Naive thymus-derived CD4-positive, alpha-beta T cell (primary cell): ENCODE data around the gene HAGH. TPM values are rescaled to one million over a fixed set of nuclear protein-coding genes. Genes with fewer than 3 reads are reported as not detected.

Source experiments
- ATAC-seq: fragments of 150-1000 bp; cut with Tn5 transposase; 2 replicates; pipeline ENCODE4 v1.10.0; 2021; ENCODE audit warnings: mild to moderate bottlenecking, moderate library complexity
- CTCF ChIA-PET: fragments of 350-600 bp; sonication (Branson Sonifier 250); formaldehyde crosslinking; loops from one replicate; lab custom pipeline; 2021; ENCODE audit warnings: antibody characterized with exemption; lab: Charles Lee
- POLR2A ChIA-PET: fragments of 350-600 bp; sonication (Branson Sonifier 250); formaldehyde crosslinking; loops from one replicate; lab custom pipeline; 2021; ENCODE audit warnings: antibody characterized with exemption, inconsistent platforms; lab: Charles Lee
- DNase-seq, 9 donors: peaks; one replicate each; pipeline versions ENCODE4 v3.0.0 to v3.0.0-alpha.2; 2020 to 2022; ENCODE audit warnings: mixed read lengths in 1 of 9
- H3K27ac ChIP-seq: one replicate; pipeline ENCODE4 v1.7.0; 2013; ENCODE audit warnings: mild to moderate bottlenecking, low read depth, low read length, moderate library complexity
- H3K27me3 ChIP-seq, 2 donors: one replicate each; pipeline ENCODE4 v1.7.0; 2013; ENCODE audit warnings: low read length in 2 of 2, mild to moderate bottlenecking in 2 of 2, moderate library complexity in 2 of 2; ENCODE audit not compliant: control insufficient read depth in 2 of 2, insufficient read depth in 2 of 2
- H3K36me3 ChIP-seq, 3 experiments: 1 replicate in 2 of 3; 2 replicates in 1 of 3; pipeline ENCODE4 v1.7.0; 2013; ENCODE audit warnings: low read length in 3 of 3, mild to moderate bottlenecking in 3 of 3, moderate library complexity in 1 of 3; ENCODE audit not compliant: insufficient read depth in 3 of 3, control insufficient read depth in 2 of 3
- H3K4me1 ChIP-seq, 2 donors: one replicate each; pipeline ENCODE4 v1.7.0; 2013; ENCODE audit warnings: low read length in 2 of 2, mild to moderate bottlenecking in 2 of 2, moderate library complexity in 1 of 2; ENCODE audit not compliant: control insufficient read depth in 2 of 2, insufficient read depth in 2 of 2
- H3K4me3 ChIP-seq: 2 replicates; pipeline ENCODE4 v1.7.0; 2013; ENCODE audit warnings: mild to moderate bottlenecking, low read length
- H3K9me3 ChIP-seq, 3 experiments: 1 replicate in 2 of 3; 2 replicates in 1 of 3; pipeline ENCODE4 v1.7.0; 2013; ENCODE audit warnings: low read length in 3 of 3; ENCODE audit not compliant: control insufficient read depth in 2 of 3
- H3K27ac Mint-ChIP-seq, 9 donors: one replicate each; pipeline ENCODE4 v1.8.0; 2020 to 2022; ENCODE audit warnings: mixed read lengths in 9 of 9, mild to moderate bottlenecking in 8 of 9, moderate library complexity in 5 of 9, inconsistent platforms in 2 of 9
- H3K27me3 Mint-ChIP-seq, 5 donors: one replicate each; pipeline ENCODE4 v1.8.0; 2021 to 2022; ENCODE audit warnings: mixed read lengths in 5 of 5, mild to moderate bottlenecking in 1 of 5
- H3K36me3 Mint-ChIP-seq, 5 donors: one replicate each; pipeline ENCODE4 v1.8.0; 2020 to 2022; ENCODE audit warnings: mixed read lengths in 5 of 5, mild to moderate bottlenecking in 3 of 5, inconsistent platforms in 1 of 5
- H3K4me1 Mint-ChIP-seq, 7 donors: one replicate each; pipeline ENCODE4 v1.8.0; 2020 to 2022; ENCODE audit warnings: mixed read lengths in 7 of 7, mild to moderate bottlenecking in 3 of 7, inconsistent platforms in 1 of 7
- H3K4me3 Mint-ChIP-seq, 10 donors: one replicate each; pipeline ENCODE4 v1.8.0; 2020 to 2022; ENCODE audit warnings: mild to moderate bottlenecking in 10 of 10, mixed read lengths in 10 of 10, moderate library complexity in 6 of 10, inconsistent platforms in 2 of 10
- H3K9me3 Mint-ChIP-seq, 11 donors: one replicate each; pipeline ENCODE4 v1.8.0; 2020 to 2022; ENCODE audit warnings: mixed read lengths in 11 of 11, mild to moderate bottlenecking in 4 of 11, inconsistent platforms in 1 of 11, moderate library complexity in 1 of 11
- intact Hi-C, 2 donors: fragments of 100-400 bp; cut with micrococcal nuclease; formaldehyde crosslinking; loops; one replicate each; pipeline ENCODE4 v1.15.1; 2023
- polyA plus RNA-seq, 2 donors: library from polyadenylated mRNA; unstranded; fragments of 300-500 nt; fragmentation: Illumina TruSeq; gene quantifications; one replicate each; pipeline ENCODE4 v1.2.3, GENCODE V29; 2021
- total RNA-seq, 6 experiments: library from RNA in 5 of 6; stranded (reverse) in 5 of 6; gene quantifications; 1 replicate in 5 of 6; 2 replicates in 1 of 6; pipeline ENCODE4 v1.2.3 and lab custom pipeline; 2021 to 2026

The HAGH gene
- total and polyA plus RNA-seq, 7 experiments from 2014 or later: 39.4 to 72.9 (median 48.9) TPM

- intact Hi-C loops: no loop called here
- H3K27ac ChIP-seq: no peak overlapping the region
- ATAC-seq: no peak
These were observed 5.7 kb downstream of the HAGH start for GRCh38 chr16:1820946-1821290.

DNA sequence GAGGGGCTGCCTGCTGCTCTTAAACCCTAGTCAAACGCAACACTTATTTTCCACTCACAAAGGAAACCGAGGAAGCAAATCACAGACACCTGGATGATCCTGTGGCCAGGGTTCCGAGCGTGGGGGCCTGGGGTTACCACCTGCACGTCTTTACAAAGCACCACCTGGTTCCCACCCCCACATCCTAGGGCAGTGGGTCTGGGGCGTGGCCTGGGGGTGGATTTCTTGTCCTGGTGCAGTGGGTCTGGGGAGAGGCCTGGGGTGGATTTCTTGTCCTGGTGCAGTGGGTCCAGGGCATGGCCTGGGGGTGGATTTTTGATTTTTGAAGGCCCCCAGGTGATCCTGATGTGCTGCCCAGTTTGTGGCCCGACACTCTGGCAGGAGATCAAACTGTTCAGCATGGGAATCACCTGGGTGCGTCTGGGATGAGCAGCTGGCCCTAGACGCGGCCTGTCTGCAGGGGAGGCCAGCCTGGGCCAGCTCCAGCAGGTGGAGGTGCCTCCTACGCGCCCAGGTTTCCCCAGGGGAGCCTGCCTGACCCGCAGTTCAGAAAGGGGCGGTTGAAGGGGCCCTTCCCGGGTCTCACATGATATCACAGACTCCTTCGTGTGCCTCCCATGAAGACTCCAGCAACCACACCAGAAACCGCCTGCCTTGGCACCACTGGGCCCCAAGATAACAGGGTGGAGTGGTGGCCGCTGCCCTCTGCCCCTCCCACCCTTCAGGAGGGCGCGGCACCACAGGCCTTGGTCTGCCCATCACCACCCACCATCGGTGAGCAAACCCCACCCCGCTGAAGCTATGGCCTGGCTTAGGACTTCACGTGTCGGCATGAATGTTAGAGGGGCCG lies 6.3 kb downstream of the HAGH start:
- peaks cover 6 to 16% of the 10 kb centered on the region in 2 donors for H3K4me1 ChIP-seq
- H3K27ac ChIP-seq: no peak overlapping the region
- H3K27me3 ChIP-seq: no peaks in the 10 kb centered on the region
- H3K4me3 ChIP-seq: no peak overlapping the region
- ChIA-PET CTCF (interaction anchor here (0.6 kb wide), 1 partner anchor 464 kb away, joined by 3 read pairs; no protein-coding TSS in a partner anchor), POLR2A (interaction anchor here (0.5 to 0.6 kb wide), 2 partner anchors 81 to 151 kb away, joined by 3 read pairs; partner anchors contain the start of gene TBL3)
- intact Hi-C loops: no loop called here
- DNase-seq: no peak
- Mint-ChIP-seq H3K4me1 (peaks cover 8 to 19% (median 14%) of the 10 kb centered on the region in 7 donors), H3K9me3 (no peaks in the 10 kb centered on the region), H3K36me3 (peaks cover 0 to 11% (median 2%) of the 10 kb centered on the region in 5 donors), H3K27me3 (no peaks in the 10 kb centered on the region), H3K4me3 (no peak overlapping the region), H3K27ac (peak overlapping the region in 2 of 9 donors; percentile 36 to 54)
- no peaks in the 10 kb centered on the region for H3K9me3 ChIP-seq
- H3K36me3 ChIP-seq: peaks cover 6 to 79% (median 19%) of the 10 kb centered on the region in 3 experiments
- no peak for ATAC-seq

More at GRCh38 chr16:1820946-1821290, 5.7 kb downstream of the HAGH start:
- Histone ChIP-seq H3K4me1 (peaks cover 11 to 18% of the 10 kb centered on the region in 2 donors), H3K36me3 (peaks cover 3 to 75% (median 19%) of the 10 kb centered on the region in 3 experiments), H3K27me3 (no peaks in the 10 kb centered on the region), H3K4me3 (no peak overlapping the region), H3K9me3 (no peaks in the 10 kb centered on the region)
- H3K4me3 Mint-ChIP-seq: no peak overlapping the region
- ChIA-PET CTCF (no interaction called here), POLR2A (interaction anchor here (0.6 kb wide), 1 partner anchor 82 kb away, joined by 3 read pairs; no protein-coding TSS in a partner anchor)
- peaks cover 0 to 8% (median 0%) of the 10 kb centered on the region in 5 donors for H3K36me3 Mint-ChIP-seq
- H3K9me3 Mint-ChIP-seq: no peaks in the 10 kb centered on the region
- no peaks in the 10 kb centered on the region for H3K27me3 Mint-ChIP-seq
- no peak for DNase-seq
- peaks cover 8 to 24% (median 19%) of the 10 kb centered on the region in 7 donors for H3K4me1 Mint-ChIP-seq
- H3K27ac Mint-ChIP-seq: no peak overlapping the region

DNA sequence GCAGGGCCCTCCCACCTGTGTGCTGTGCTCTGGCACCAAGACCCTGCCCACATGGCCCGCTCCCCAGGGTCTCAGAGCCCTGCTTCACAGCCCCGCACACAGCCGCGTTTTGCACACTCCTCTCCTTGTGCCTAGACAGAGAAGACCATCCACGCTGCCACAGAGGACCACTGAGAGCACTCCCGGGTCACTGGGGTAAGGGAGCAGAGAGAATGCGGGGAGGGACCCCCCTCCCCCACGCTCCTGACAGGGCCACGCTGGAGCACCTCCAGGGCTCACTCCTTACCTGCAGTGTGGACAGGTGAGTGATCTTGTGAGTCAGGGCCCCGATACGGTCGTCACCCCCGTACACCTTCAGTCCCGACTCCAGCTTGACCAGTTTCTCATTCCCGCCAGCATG lies 7.0 kb downstream of the HAGH start:
- H3K27me3 Mint-ChIP-seq: no peaks in the 10 kb centered on the region
- DNase-seq (no peak), ATAC-seq (no peak)
- no peaks in the 10 kb centered on the region for H3K27me3 ChIP-seq
- no peak overlapping the region for H3K4me3 Mint-ChIP-seq
- H3K4me3 ChIP-seq: no peak overlapping the region
- no peaks in the 10 kb centered on the region for H3K9me3 Mint-ChIP-seq
- intact Hi-C loops: no loop called here
- POLR2A ChIA-PET: no interaction called here
- H3K36me3 Mint-ChIP-seq: peaks cover 0 to 16% (median 5%) of the 10 kb centered on the region in 5 donors
- peak overlapping the region in 2 of 9 donors; percentile 36 to 71 for H3K27ac Mint-ChIP-seq
- H3K27ac ChIP-seq: no peak overlapping the region
- peaks cover 0 to 9% of the 10 kb centered on the region in 2 donors for H3K4me1 ChIP-seq
- peaks cover 8 to 82% (median 19%) of the 10 kb centered on the region in 3 experiments for H3K36me3 ChIP-seq
- H3K9me3 ChIP-seq: no peaks in the 10 kb centered on the region
- CTCF ChIA-PET: interaction anchor here (0.6 kb wide), 1 partner anchor 463 kb away, joined by 3 read pairs; no protein-coding TSS in a partner anchor
- peaks cover 4 to 19% (median 11%) of the 10 kb centered on the region in 7 donors for H3K4me1 Mint-ChIP-seq

DNA sequence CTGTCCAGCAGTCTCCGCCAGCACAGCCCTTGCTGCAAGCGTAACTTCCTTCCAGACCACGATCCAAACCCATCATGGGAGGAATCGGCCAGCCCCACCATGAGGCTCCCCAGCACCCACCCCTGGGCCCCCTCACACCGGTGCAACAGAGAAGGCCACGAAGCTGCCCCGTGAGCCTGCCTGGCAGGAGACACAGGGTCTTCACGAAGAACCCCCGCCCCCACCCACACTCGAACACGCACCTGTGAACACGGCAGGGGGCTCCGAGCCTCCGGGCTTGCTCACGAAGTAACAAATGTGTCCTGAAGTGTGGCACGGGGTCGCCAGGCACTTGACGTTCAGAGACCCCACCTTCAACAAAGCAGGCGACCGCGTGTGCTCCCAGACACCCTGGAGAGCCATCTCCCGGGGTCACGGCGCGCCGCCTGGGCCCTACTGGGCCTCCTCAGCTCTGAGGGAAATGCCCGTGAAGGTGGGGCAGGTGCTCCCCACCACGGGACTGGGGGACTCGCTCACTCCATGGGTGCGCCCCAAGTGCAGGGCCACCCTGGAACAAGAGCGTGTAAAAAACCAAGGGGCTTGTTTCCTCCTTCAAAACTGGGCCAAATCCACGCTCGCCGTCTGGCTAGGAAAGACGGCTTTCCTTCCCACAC lies 7.6 kb downstream of the HAGH start:
- H3K27ac ChIP-seq: no peak overlapping the region
- peaks cover 8 to 79% (median 19%) of the 10 kb centered on the region in 3 experiments for H3K36me3 ChIP-seq
- intact Hi-C loops: no loop called here

GRCh38 chr16:1818204-1818872 lies 8.3 kb downstream of the HAGH start:
- Histone ChIP-seq H3K27ac (no peak overlapping the region), H3K36me3 (peaks cover 8 to 86% (median 19%) of the 10 kb centered on the region in 3 experiments), H3K4me3 (no peak overlapping the region), H3K4me1 (no peaks in the 10 kb centered on the region), H3K9me3 (no peaks in the 10 kb centered on the region), H3K27me3 (no peaks in the 10 kb centered on the region)
- H3K4me1 Mint-ChIP-seq: peaks cover 2 to 10% (median 4%) of the 10 kb centered on the region in 7 donors
- peaks cover 0 to 16% (median 5%) of the 10 kb centered on the region in 5 donors for H3K36me3 Mint-ChIP-seq
- intact Hi-C loops: no loop called here
- no peak for ATAC-seq
- ChIA-PET CTCF (no interaction called here), POLR2A (no interaction called here)
- no peaks in the 10 kb centered on the region for H3K27me3 Mint-ChIP-seq
- H3K27ac Mint-ChIP-seq: no peak overlapping the region
- no peak for DNase-seq
- no peaks in the 10 kb centered on the region for H3K9me3 Mint-ChIP-seq
- H3K4me3 Mint-ChIP-seq: no peak overlapping the region

More for the DNA sequence above, 7.6 kb downstream of the HAGH start:
- Histone ChIP-seq H3K27me3 (no peaks in the 10 kb centered on the region), H3K4me3 (no peak overlapping the region), H3K4me1 (peaks cover 0 to 4% of the 10 kb centered on the region in 2 donors), H3K9me3 (no peaks in the 10 kb centered on the region)
- Mint-ChIP-seq H3K9me3 (no peaks in the 10 kb centered on the region), H3K4me1 (peaks cover 0 to 14% (median 5%) of the 10 kb centered on the region in 7 donors), H3K4me3 (no peak overlapping the region), H3K27me3 (no peaks in the 10 kb centered on the region), H3K27ac (peak overlapping the region in 2 of 9 donors; percentile 41 to 71), H3K36me3 (peaks cover 0 to 16% (median 5%) of the 10 kb centered on the region in 5 donors)
- DNase-seq: no peak
- POLR2A ChIA-PET: no interaction called here
- CTCF ChIA-PET: no interaction called here
- no peak for ATAC-seq

DNA sequence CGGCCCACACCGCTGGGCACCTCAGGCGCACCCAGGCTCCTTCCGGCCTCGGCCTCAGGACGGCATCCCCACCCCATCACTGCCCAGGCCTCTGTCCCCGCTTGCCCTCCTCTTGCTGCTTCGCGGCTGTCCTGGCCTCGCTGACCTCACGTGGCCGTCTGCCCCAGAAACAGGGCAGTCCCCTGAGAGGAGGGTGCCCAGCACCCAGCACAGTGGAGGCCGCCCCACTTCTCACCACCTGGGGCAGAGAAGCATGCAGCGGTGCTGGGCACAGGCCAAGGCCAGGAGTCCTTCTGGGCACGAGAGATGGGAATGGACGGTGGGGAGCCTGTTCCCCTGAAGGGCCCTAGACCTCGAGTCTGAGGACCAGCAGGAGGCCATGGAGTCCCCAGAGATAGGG lies 8.9 kb downstream of the HAGH start:
- DNase-seq: no peak
- Histone ChIP-seq H3K4me1 (no peaks in the 10 kb centered on the region), H3K27me3 (no peaks in the 10 kb centered on the region), H3K4me3 (no peak overlapping the region), H3K27ac (no peak overlapping the region), H3K36me3 (peaks cover 8 to 83% (median 19%) of the 10 kb centered on the region in 3 experiments), H3K9me3 (no peaks in the 10 kb centered on the region)
- intact Hi-C loops: no loop called here
- H3K4me3 Mint-ChIP-seq: no peak overlapping the region
- CTCF ChIA-PET: no interaction called here
- no peaks in the 10 kb centered on the region for H3K27me3 Mint-ChIP-seq
- peaks cover 0 to 15% (median 5%) of the 10 kb centered on the region in 5 donors for H3K36me3 Mint-ChIP-seq
- ATAC-seq: no peak
- no peak overlapping the region for H3K27ac Mint-ChIP-seq
- H3K9me3 Mint-ChIP-seq: no peaks in the 10 kb centered on the region
- peaks cover 6 to 10% (median 10%) of the 10 kb centered on the region in 7 donors for H3K4me1 Mint-ChIP-seq
- POLR2A ChIA-PET: no interaction called here
